ENCODE measurements around the gene PLEKHM1. TPM values are rescaled to one million over a fixed set of nuclear protein-coding genes. Genes with fewer than 3 reads are reported as not detected.
A peak's percentile ranks its signal among the peaks of the same experiment; 100 is the strongest.

Gene PLEKHM1
- total RNA-seq, 2 experiments from 2014 or later: 108 to 118 TPM

DNA sequence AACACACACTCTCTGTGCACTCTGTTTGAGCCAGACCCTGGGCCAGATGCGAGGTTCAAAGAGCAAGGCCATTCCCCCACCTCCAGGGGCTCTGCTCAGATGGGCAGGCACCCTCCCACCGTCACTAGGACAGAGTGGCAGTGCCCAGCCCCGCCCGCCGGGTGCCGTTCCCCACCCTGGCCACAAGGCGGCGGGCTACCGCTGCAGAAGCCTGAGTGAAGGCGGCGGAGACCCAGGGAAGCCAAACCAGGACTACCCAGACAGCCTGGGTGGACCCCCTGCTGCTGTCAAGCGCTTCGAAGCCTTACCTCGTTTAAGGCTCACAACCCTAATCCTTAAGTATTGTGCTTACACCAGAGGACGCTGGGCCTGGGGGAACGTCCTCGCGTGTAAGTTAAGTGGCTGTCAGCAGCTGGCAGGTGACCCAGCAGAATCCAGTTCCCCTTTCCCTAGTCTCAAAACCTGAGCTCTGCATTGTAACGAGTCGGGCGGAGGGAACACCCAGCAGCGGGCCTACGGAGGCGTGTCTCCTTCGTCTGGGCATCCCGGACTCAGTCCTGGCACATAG is 62.4 kb downstream of the PLEKHM1 start:
- peak; percentile 81 for ATAC-seq (ENCODE audit: poor library complexity)
- TF ChIP-seq CTCF (IDR thresholded peaks at IDR 0.05): peak; percentile 99
- Histone ChIP-seq H3K27ac (ENCODE audit: low read depth in 1 of 2, low read length in 2 of 2) (no peak overlapping the region), H3K9me3 (ENCODE audit: control insufficient read depth in 1 of 2, insufficient read depth in 1 of 2, low read length in 2 of 2) (no peaks in the 10 kb centered on the region), H3K36me3 (ENCODE audit: insufficient read depth, low read length) (no peaks in the 10 kb centered on the region), H3K4me1 (ENCODE audit: insufficient read depth, low read length) (peaks cover 44% of the 10 kb centered on the region), H3K27me3 (ENCODE audit: control insufficient read depth in 1 of 2, insufficient read depth in 2 of 2, low read length in 2 of 2) (no peaks in the 10 kb centered on the region), H3K4me3 (ENCODE audit: low read length) (peak overlapping the region; percentile 25)
- POLR2A ChIA-PET: no interaction called here
- CTCF ChIA-PET: interaction anchor here (0.8 to 1.1 kb wide), 5 partner anchors 14 to 151 kb away, joined by 3 to 6 read pairs (median 3); partner anchors contain the start of gene MAP3K14
- Mint-ChIP-seq H3K4me3 (peak overlapping the region; percentile 82), H3K27me3 (no peaks in the 10 kb centered on the region), H3K36me3 (ENCODE audit: low read depth) (no peaks in the 10 kb centered on the region), H3K27ac (no peak overlapping the region), H3K9me3 (no peaks in the 10 kb centered on the region), H3K4me1 (ENCODE audit: low read depth) (peaks cover 19% of the 10 kb centered on the region)
- intact Hi-C loops (cut with DNase I, micrococcal nuclease): loop anchor here in 1 of 2 experiments (5.0 kb wide), 1 partner anchor 164 kb away; no protein-coding TSS in a partner anchor
- peak; percentile 53 to 88 (median 76) for DNase-seq

DNA sequence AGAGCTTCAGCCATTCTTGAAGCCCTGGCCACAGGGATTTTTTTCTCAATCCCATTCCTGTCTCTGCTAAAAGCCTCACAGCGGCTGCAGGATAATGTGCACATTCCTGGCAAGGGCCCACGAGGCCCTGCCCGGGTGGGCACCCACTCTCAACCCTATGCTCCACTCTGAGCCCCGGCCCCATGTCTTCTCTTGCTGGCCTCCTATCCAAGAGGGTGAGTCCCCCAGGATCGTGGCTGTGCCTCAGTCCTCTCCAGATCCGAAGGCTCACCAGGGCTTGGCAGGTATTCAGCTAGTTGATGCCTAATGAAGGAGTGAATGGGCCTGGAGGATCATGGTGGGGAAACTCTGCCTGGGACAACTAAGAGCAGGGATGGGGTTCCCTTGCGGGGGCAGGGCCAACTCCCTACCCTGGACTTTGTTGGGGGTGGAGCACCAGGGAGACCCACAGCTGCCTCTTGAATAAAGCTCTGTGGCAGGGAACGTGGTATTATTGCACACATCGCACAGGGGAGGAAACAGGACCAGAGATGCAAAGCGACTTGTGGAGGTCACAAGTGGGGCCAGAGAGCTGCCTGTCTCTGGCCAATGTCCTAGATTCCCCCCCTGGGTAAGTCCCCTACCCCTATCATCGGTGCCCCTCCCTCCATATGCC is 63.2 kb downstream of the PLEKHM1 start:
- Histone ChIP-seq H3K4me1 (ENCODE audit: insufficient read depth, low read length) (peaks cover 37% of the 10 kb centered on the region), H3K4me3 (ENCODE audit: low read length) (no peak overlapping the region), H3K9me3 (ENCODE audit: control insufficient read depth in 1 of 2, insufficient read depth in 1 of 2, low read length in 2 of 2) (no peaks in the 10 kb centered on the region), H3K36me3 (ENCODE audit: insufficient read depth, low read length) (no peaks in the 10 kb centered on the region), H3K27me3 (ENCODE audit: control insufficient read depth in 1 of 2, insufficient read depth in 2 of 2, low read length in 2 of 2) (no peaks in the 10 kb centered on the region), H3K27ac (ENCODE audit: low read depth in 1 of 2, low read length in 2 of 2) (no peak overlapping the region)
- no peaks in the 10 kb centered on the region for H3K36me3 Mint-ChIP-seq (ENCODE audit: low read depth)
- intact Hi-C loops (cut with DNase I, micrococcal nuclease): loop anchor here in 1 of 2 experiments (5.0 kb wide), 1 partner anchor 165 kb away; no protein-coding TSS in a partner anchor
- DNase-seq (peak in 1 of 14 experiments; percentile 21), ATAC-seq (ENCODE audit: poor library complexity) (no peak)
- H3K9me3 Mint-ChIP-seq: no peaks in the 10 kb centered on the region
- TF ChIP-seq CTCF (IDR thresholded peaks at IDR 0.05): no peak
- H3K27ac Mint-ChIP-seq: no peak overlapping the region
- no peak overlapping the region for H3K4me3 Mint-ChIP-seq
- H3K27me3 Mint-ChIP-seq: no peaks in the 10 kb centered on the region
- POLR2A ChIA-PET: no interaction called here
- H3K4me1 Mint-ChIP-seq (ENCODE audit: low read depth): peaks cover 19% of the 10 kb centered on the region
- CTCF ChIA-PET: no interaction called here

DNA sequence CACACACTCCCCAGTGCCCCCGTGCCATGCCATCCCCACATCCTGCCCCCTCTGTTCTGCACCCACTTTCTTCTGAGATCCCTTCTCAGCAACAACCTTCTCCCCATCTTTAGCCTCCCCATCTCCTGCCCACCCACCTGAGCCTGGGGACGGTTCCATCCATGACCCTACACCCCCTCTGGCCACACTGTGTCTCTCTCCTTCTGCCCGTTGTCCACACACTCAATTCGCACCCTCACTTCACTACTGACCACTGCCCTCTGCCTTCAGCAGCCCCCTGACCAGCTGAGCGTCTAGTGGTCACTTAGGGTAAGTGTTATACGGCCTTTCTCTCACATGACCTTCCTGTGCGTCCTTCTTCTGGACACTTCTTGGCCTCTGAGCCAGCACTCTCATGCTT is 64.0 kb downstream of the PLEKHM1 start:
- H3K36me3 ChIP-seq (ENCODE audit: insufficient read depth, low read length): no peaks in the 10 kb centered on the region
- Mint-ChIP-seq H3K27ac (no peak overlapping the region), H3K9me3 (no peaks in the 10 kb centered on the region), H3K4me3 (no peak overlapping the region), H3K36me3 (ENCODE audit: low read depth) (no peaks in the 10 kb centered on the region), H3K4me1 (ENCODE audit: low read depth) (peaks cover 19% of the 10 kb centered on the region), H3K27me3 (no peaks in the 10 kb centered on the region)
- POLR2A ChIA-PET: no interaction called here
- CTCF ChIA-PET: no interaction called here
- TF ChIP-seq CTCF (IDR thresholded peaks at IDR 0.05): no peak
- H3K27me3 ChIP-seq (ENCODE audit: control insufficient read depth in 1 of 2, insufficient read depth in 2 of 2, low read length in 2 of 2): no peaks in the 10 kb centered on the region
- no peak for ATAC-seq (ENCODE audit: poor library complexity)
- H3K27ac ChIP-seq (ENCODE audit: low read depth in 1 of 2, low read length in 2 of 2): no peak overlapping the region
- no peak overlapping the region for H3K4me3 ChIP-seq (ENCODE audit: low read length)
- H3K4me1 ChIP-seq (ENCODE audit: insufficient read depth, low read length): peaks cover 30% of the 10 kb centered on the region
- DNase-seq: peak in 1 of 14 experiments; percentile 15
- no peaks in the 10 kb centered on the region for H3K9me3 ChIP-seq (ENCODE audit: control insufficient read depth in 1 of 2, insufficient read depth in 1 of 2, low read length in 2 of 2)
- intact Hi-C loops (cut with DNase I, micrococcal nuclease): loop anchor here in 1 of 2 experiments (5.0 kb wide), 1 partner anchor 166 kb away; no protein-coding TSS in a partner anchor
